ENCODE results near the gene PROZ.

DNA sequence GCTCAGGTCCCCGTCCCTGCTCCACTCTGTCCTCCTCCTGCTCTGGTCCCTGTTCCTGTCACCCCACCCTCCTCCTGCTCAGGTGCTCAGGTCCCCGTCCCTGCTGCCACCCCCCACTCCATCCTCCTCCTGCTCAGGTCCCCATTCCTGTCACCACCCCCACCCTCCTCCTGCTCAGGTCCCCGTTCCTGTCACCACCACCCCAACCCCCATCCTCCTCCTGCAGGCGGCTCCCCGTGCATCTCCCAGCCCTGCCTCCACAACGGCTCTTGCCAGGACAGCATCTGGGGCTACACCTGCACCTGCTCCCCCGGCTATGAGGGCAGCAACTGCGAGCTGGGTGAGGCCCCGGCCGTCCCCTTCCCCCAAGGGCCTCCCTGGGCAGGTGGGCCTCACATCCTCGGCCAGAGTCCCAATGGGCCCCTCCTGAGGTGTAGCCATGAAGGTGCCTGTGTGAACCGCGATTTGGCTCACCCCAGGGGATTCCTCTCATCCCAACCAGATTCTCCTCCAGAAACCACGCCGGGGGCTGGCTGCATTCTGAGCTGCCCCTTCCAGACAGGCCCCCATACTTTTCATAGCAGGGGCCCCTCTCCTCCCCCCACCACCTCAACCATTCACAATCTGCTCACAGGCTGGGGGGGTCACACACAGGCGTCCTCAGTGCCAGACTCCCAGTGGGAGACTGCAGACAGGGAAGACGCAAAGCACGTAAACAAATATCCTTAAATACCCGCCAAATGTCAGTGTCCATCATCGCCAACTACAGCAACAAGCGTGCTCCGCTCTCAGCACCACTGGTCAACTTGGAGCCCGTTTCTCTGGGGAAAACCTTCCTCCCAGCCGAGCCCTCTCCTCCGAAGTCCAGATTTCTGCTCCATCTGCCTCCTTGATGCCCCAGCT is 4.6 kb downstream of the PROZ start:
- TF ChIP-seq POLR2A (IDR thresholded peaks at IDR 0.05; ENCODE audit: low read length): no peak
- no peak for TF ChIP-seq GATA1 (IDR thresholded peaks at IDR 0.05; ENCODE audit: low read depth, low read length)
